HG03159 (cell line): ENCODE data around the gene PLEKHA4.
"Not testable (repeated sequence)": the region's sequence is repeated elsewhere in the genome, so short reads cannot be mapped to it uniquely, and the experiment has no call there.

Experiments
- ATAC-seq: cut with Tn5 transposase; IDR thresholded peaks from one replicate; pipeline ENCODE4 v1.9.1; 2021; ENCODE audit warnings: mild to moderate bottlenecking, moderate library complexity; ENCODE audit not compliant: unreplicated experiment

The PLEKHA4 gene

DNA sequence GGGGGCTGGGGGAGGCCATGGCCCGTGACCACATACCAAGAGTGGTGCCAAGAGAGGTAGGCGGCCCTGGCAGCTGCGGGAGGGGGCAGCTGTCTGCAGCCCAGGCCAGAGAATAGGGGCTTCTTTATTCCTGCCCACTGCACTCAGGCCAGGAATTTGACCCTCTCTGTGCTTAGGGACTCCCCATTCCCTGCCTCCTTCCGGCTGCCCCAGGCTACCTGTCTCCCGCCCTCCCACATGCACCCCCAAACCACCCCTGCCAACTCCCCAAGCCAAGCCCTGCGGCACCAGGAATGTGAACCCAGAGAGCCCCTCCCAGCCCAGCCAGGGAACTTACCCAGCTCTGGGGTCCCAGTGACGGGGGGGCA, 687 bp downstream of the PLEKHA4 start:
- no peak for ATAC-seq

DNA sequence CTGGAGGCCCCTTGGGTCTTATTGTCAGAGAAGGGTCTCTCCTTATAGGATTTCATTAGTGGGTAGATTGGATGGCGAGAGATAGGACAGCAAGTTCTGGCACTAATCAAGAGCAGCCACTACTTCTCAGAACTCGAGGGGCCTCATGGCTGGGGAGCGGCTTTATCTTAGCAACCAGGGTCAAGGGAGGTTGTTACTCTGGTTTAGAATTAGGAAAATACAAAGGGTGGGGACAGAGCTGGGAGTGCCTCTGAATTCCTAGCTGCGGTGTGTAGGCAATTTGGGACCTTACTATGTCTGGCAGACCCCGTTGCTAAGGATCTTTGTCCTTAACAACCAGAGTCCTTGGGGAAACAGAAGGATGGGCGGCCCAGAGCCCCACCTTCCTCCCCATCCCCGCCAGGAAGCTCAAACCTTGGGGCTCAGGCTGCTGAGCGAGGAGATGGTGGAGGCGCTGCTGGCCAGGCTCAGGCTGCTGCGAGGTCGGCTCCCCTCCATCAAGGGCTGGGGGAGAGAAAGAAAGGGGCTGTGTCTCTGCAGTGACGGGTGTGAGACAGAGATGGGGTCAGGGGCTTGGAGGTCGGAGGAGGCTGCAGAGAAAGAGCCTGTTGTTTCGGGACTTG, 1.2 kb downstream of the PLEKHA4 start:
- ATAC-seq, result no peak

DNA sequence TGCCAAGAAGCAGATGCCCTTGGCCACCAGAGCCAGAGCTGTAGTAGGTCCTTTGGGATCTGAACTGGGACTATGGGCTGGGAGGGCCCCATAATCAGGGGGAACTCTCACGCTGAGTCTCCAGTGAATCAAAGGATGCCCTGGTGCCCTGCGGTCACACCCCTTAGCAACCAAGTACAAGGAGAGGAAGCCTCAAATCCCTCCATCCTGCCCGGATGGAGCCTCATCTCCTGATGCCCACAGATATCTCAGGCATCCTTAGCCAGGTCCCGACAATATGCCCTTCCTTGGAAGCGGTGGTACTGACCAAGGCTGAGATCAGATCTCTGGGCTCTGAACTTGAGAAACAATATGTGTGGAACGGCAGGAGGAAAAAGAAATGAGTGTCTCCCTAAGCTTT, 1.7 kb downstream of the PLEKHA4 start:
- ATAC-seq, result no peak

DNA sequence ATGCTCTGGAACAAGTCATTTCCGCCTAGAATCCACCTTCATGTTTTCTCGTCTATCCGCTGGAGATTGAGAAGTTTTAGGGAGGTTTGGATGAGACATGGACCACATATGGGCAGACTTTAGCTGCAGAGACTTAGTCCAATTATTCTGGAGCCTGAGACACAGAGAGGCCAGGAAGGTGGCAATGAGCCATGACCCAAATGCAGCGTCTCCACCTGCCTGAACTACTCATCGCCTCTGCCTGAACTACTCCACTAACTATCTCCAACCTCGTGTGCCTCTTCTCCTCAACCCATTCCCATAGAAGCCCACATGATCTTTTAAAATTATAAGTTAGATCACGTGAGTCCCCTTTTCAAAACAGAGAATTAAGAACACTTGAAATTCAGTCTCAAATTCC, 5.6 kb downstream of the PLEKHA4 start:
- no peak for ATAC-seq

- ATAC-seq, result no peak
Measured at GRCh38 chr19:48861313-48861712, 7.1 kb downstream of the PLEKHA4 start.

DNA sequence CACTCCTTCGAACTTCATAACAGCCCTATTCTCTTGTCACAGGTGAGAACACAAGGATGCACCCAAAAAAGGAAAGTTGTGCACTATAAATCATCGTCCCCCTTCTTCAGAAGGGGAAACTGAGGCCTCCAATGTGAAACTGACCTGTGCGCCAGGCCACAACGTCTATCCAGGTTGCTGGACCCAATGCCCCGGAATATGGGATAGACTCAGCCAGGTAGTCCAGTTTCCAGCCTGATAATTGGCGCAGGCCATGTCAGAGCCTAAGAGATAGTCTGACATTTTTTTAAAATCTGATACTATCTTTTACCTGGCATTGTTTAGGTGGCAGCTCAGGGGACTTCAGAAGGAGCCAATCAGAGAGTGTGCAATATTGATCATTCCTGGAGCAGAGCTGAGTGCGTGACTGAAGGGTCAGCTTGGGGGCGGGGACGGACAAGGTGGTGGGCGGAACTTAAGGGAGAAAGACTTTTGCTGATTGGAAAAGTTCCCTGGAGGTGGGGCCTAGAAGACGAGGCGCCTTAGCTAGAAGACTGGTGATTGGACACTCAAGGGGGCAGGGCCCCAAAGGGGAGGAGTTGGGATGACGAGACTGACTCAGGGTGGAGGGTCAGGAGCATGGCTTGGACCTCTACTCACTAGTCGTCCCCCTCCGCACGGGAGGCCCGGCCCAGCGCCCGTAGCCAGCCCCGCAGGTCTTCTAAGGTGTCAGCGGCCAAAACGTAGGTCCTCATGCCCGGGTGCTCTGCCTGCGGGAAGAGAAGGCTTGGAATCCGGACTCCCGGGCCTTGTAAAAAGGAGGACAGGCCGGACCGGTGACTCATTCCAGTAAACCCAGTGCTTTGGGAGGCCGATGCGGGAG, 8.5 kb downstream of the PLEKHA4 start:
- no peak for ATAC-seq

- ATAC-seq, result peak; percentile 64
Measured at GRCh38 chr19:48858984-48859710, 9.3 kb downstream of the PLEKHA4 start.

DNA sequence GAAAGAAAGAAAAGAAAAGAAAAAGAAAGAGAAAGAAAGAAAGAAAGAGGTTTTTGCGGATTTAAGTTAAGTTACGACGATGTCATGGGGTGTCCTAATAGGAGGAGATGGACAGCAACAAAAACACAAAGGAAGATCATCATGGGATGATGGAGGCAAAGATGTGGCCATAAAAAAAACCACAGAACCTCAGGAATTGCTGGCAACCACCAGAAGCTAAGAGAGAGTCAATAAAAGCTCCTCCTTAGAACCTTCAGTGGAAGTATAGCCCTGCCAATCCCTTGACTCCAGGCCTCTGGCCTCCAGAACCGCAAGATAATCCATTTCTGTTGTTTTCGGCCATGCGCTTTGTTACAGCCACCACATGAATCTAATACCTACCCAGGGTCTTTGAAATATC, 11.5 kb downstream of the PLEKHA4 start:
- ATAC-seq, result no peak

- ATAC-seq, result no peak
Measured at GRCh38 chr19:48854103-48854502, 14.3 kb downstream of the PLEKHA4 start.

DNA sequence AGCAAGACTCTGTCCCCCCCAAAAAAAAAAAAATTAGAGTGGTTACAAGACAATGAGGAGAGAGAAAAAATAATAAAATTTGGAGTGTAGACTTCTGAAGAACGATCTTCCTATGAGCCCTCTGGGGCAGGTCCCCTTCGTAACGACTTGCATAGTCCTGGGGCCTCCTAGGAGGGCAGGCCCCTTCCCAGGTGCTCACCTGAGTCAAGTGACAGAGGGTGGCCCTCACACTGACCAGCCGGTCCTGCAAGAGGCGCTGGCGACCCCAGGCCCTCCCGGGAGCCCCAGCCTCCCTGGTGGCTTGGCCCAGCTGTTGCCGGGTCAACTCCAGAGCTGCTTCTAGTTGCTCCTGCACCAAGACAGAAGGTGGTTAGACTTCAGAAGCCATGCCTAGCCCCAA, 14.9 kb downstream of the PLEKHA4 start:
- no peak for ATAC-seq

GRCh38 chr19:48852292-48852691, 16.1 kb downstream of the PLEKHA4 start:
- no peak for ATAC-seq

DNA sequence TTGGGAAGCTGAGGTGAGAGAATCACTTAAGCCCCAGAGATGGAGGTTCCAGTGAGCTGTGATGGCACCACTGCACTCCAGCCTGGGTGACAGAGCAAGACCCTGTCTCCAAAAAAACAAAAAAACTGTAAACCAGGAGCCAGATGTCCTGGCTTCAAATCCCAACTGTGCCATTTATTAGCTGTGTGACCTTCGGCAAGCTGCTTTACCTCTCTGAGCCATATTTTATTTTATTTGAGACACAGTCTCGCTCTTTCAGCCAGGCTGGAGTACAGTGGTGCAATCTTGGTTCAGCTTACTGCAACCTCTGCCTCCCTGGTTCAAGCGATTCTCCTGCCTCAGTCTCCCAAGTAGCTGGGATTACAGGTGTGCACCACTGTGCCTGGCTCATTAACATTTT, 21.8 kb downstream of the PLEKHA4 start:
- not testable (repeated sequence) for ATAC-seq

DNA sequence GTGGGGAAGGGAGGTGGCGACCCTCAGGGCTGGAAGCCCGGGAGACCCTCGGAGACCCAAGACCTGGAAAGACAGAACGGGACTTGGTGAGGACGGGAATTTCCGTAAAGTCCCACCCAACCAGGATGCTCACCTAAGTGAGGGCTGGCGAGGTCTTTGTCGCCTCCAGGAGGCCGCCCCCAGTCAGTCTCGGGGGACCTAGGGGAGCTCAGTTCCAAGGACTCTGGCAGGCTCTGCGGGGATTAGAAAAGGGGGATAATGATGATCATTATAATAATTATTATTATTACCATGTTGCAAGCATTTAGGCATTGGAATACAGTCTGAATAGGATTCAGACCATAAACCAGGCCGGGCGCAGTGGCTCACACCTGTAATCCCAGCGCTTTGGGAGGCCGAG, 23.0 kb downstream of the PLEKHA4 start:
- no peak for ATAC-seq

GRCh38 chr19:48844472-48844871, 23.9 kb downstream of the PLEKHA4 start:
- ATAC-seq, result no peak

- ATAC-seq, result no peak
Measured at GRCh38 chr19:48842789-48843162, 25.6 kb downstream of the PLEKHA4 start.

- no peak for ATAC-seq
Measured at GRCh38 chr19:48841571-48841970, 26.8 kb downstream of the PLEKHA4 start.

- no peak for ATAC-seq
Measured at GRCh38 chr19:48841047-48841446, 27.4 kb downstream of the PLEKHA4 start.

DNA sequence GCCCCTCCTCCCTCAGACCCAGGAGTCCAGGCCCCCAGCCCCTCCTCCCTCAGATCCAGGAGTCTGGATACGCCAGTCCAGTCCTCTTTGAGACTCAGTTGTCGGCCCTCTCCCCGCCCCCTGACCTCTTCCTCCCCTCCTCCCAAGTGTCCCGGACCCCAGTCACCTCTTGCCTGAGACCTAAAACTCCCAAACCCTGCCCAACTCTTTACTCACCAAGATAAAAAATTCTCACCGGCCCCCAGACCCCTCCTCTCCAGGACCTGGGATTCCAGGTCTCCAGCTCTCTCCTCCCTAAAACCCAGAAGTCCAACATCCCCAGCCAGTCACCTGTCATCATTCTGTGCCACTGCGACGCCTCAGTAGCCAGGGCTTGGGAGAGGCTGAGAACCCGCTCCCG, 30.7 kb downstream of the PLEKHA4 start:
- ATAC-seq, result no peak

DNA sequence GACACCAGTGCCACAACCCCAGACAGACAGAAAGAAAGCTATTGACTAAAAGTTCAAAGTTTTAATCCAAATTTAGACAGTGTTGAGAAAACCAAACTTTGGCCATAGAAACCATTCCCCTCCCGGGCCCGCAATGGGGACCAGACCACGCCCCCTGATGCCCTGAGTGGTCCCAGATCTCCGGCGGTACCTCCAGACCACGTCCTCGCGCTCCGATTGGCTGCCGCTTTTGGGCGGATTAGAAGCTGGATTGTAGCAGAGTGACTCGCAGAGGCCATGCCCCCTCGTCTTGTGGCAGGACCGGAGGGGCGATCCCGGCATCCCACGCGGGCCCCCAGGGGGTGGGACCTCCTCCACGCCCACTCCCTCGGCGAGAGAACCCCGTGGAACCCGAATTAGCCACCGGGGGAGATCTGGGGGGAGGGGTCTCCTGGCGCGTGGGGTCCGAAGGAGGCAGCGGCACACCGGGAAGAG, 31.3 kb downstream of the PLEKHA4 start:
- ATAC-seq, result peak; percentile 58

GRCh38 chr19:48836089-48837017, 32.1 kb downstream of the PLEKHA4 start, which contains the start of gene HSD17B14:
HSD17B14 (minus strand) TSS chr19:48836491; CDS start chr19:48836411, 80 bp downstream.
- no peak for ATAC-seq

- ATAC-seq, result peak; percentile 66
Measured at GRCh38 chr19:48835734-48836088, 32.7 kb downstream of the PLEKHA4 start.
